Measurements from ENCODE around the gene ICA1L. TPM values are rescaled to one million over a fixed set of nuclear protein-coding genes. Genes with fewer than 3 reads are reported as not detected.

The ICA1L gene
- total and polyA plus RNA-seq, 2 of the 8 experiments (the other 6 are each of a cell fraction or from before 2014, with no cell fraction given), result 1.1 to 3.4 TPM

DNA sequence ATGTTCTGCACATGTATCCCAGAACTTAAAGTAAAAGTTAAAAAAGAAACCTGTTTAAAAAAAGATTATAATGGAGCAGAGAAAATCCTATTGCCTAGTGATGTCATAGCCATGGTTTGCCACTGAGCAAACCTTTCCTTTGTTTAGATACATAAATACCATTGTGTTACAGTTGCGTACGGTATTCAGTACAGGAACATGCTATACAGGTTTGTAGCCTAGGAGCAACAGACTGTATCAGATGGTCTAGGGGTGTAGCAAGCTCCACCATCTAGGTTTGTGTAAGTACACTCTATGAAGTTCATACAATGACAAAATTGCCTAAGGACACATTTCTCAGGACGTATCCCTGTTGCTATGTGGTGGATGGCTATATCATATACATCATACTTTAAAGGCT is 13.0 kb downstream of the ICA1L start:
- Histone ChIP-seq H4K5ac (ENCODE audit: insufficient read length, low read depth, low read length) (no peak overlapping the region), H3K14ac (ENCODE audit: insufficient read length) (no peak overlapping the region), H2BK120ac (replicated peaks; ENCODE audit: low read depth, low read length) (no peak overlapping the region), H3K9me3 (ENCODE audit: insufficient read depth in 2 of 2, low read depth in 1 of 2, low read length in 1 of 2) (no peaks in the 10 kb centered on the region), H3K56ac (replicated peaks; ENCODE audit: insufficient read length, low read depth, low read length) (no peak overlapping the region), H2BK5ac (ENCODE audit: low read depth, low read length) (no peak overlapping the region), H3K23me2 (ENCODE audit: low read depth, low read length) (no peaks in the 10 kb centered on the region), H3K79me1 (ENCODE audit: low read depth, low read length) (no peaks in the 10 kb centered on the region), H2BK12ac (ENCODE audit: low read depth, low read length) (no peak overlapping the region), H3K9ac (replicated peaks in 1 of 4; ENCODE audit: extremely low read depth in 1 of 4, low read depth in 3 of 4, low read length in 3 of 4) (no peak overlapping the region), H3K4ac (replicated peaks; ENCODE audit: insufficient read length, low read depth, low read length) (no peak overlapping the region), H3K23ac (ENCODE audit: insufficient read length) (no peak overlapping the region), H3K4me3 (ENCODE audit: extremely low read depth in 1 of 4, insufficient read depth in 2 of 4, low read depth in 3 of 4, low read length in 4 of 4) (no peak overlapping the region), H3K4me1 (replicated peaks in 1 of 4; ENCODE audit: control insufficient read depth in 3 of 4, insufficient read depth in 4 of 4, low read length in 3 of 4) (no peaks in the 10 kb centered on the region), H2AK5ac (ENCODE audit: low read depth, low read length) (no peak overlapping the region), H4K20me1 (replicated peaks in 1 of 2; ENCODE audit: control insufficient read depth in 1 of 2, insufficient read depth in 2 of 2, low read length in 2 of 2) (no peaks in the 10 kb centered on the region), H3K79me2 (ENCODE audit: control insufficient read depth in 1 of 2, insufficient read depth in 2 of 2, low read length in 2 of 2) (no peaks in the 10 kb centered on the region), H2AFZ (ENCODE audit: low read length) (no peak overlapping the region), H3K18ac (ENCODE audit: extremely low read depth, low read length) (no peak overlapping the region), H3K36me3 (ENCODE audit: control insufficient read depth in 2 of 4, insufficient read depth in 4 of 4, low read length in 3 of 4) (no peaks in the 10 kb centered on the region), H4K91ac (replicated peaks; ENCODE audit: insufficient read length, low read length) (no peak overlapping the region), H2BK15ac (ENCODE audit: low read length) (no peak overlapping the region), H4K8ac (ENCODE audit: extremely low read depth, insufficient read depth, low read length) (no peak overlapping the region), H3K27ac (ENCODE audit: low read depth, low read length) (no peak overlapping the region), H2BK20ac (ENCODE audit: low read length) (no peak overlapping the region), H3K27me3 (replicated peaks in 1 of 4; ENCODE audit: control insufficient read depth in 3 of 4, extremely low read depth in 1 of 4, insufficient read depth in 3 of 4, low read length in 3 of 4) (no peaks in the 10 kb centered on the region), H3K4me2 (ENCODE audit: insufficient read depth in 1 of 2, low read depth in 2 of 2, low read length in 2 of 2) (no peak overlapping the region)
- DNase-seq (ENCODE audit: low read depth in 1 of 2, low spot score in 2 of 2) (no peak), FAIRE-seq (no peak)
- CTCF ChIA-PET (ENCODE audit: partially characterized antibody), result interaction anchor here (1.9 kb wide), 1 partner anchor 11 kb away, joined by 5 read pairs; no protein-coding TSS in a partner anchor
- no peak for TF ChIP-seq SIX5 (IDR thresholded peaks at IDR 0.05; ENCODE audit: low read depth, low read length)
- no peak for TF ChIP-seq HDAC2 (IDR thresholded peaks at IDR 0.05; ENCODE audit: borderline replicate concordance in 1 of 2, low read depth in 2 of 2, low read length in 2 of 2)
- POLR2A ChIA-PET (ENCODE audit: partially characterized antibody), result no interaction called here
- 88% methylated on average over 3 of the region's 3 CpGs; no CpG with 5 or more reads in 1 of the 2 experiments for WGBS, 2 experiments (ENCODE audit: extremely low coverage in 1 of 2, insufficient coverage in 1 of 2, insufficient read length in 1 of 2, insufficient replicate concordance in 2 of 2, low coverage in 1 of 2, low lambda C conversion rate in 2 of 2, missing lambda C conversion rate in 1 of 2)
